Endodermal cell (in vitro differentiated cells): Measurements from ENCODE around the gene SAYSD1. TPM values are rescaled to one million over a fixed set of nuclear protein-coding genes. Genes with fewer than 3 reads are reported as not detected.

Experiments
- DNase-seq: peaks from one replicate; pipeline ENCODE4 v3.0.0-alpha.2; 2017
- H3K27ac ChIP-seq: 2 replicates; pipeline ENCODE4 v1.5.1; 2013; ENCODE audit warnings: mild to moderate bottlenecking, low read depth, low read length, moderate library complexity
- H3K27me3 ChIP-seq: 2 replicates; pipeline ENCODE4 v1.6.1; 2013; ENCODE audit warnings: mild to moderate bottlenecking, low read length, moderate library complexity; ENCODE audit not compliant: insufficient read depth, control insufficient read depth, poor library complexity, severe bottlenecking
- H3K36me3 ChIP-seq: 2 replicates; pipeline ENCODE4 v1.7.0; 2013; ENCODE audit warnings: mild to moderate bottlenecking, low read length, moderate library complexity; ENCODE audit not compliant: control insufficient read depth, insufficient read depth
- H3K4me1 ChIP-seq: one replicate; pipeline ENCODE4 v1.7.0; 2013; ENCODE audit warnings: low read length; ENCODE audit not compliant: control insufficient read depth, insufficient read depth
- H3K4me3 ChIP-seq: 2 replicates; pipeline ENCODE4 v1.5.1; 2013; ENCODE audit warnings: mild to moderate bottlenecking, low read length, moderate library complexity
- H3K9ac ChIP-seq: 2 replicates; pipeline ENCODE4 v1.6.1; 2013; ENCODE audit warnings: mild to moderate bottlenecking, low read length, moderate library complexity; ENCODE audit not compliant: poor library complexity, severe bottlenecking; ENCODE audit errors: extremely low read depth
- H3K9me3 ChIP-seq: 2 replicates; pipeline ENCODE4 v1.6.1; 2013; ENCODE audit warnings: mild to moderate bottlenecking, low read length, moderate library complexity; ENCODE audit not compliant: control insufficient read depth
- H3K27ac Mint-ChIP-seq: 2 replicates; pipeline ENCODE4 v1.8.0; 2020; ENCODE audit warnings: mixed read lengths
- H3K27me3 Mint-ChIP-seq: 2 replicates; pipeline ENCODE4 v1.8.0; 2021; ENCODE audit warnings: mild to moderate bottlenecking, mixed read lengths; ENCODE audit not compliant: insufficient read depth
- H3K36me3 Mint-ChIP-seq: 2 replicates; pipeline ENCODE4 v1.8.0; 2020; ENCODE audit warnings: low read depth, mixed read lengths
- H3K4me1 Mint-ChIP-seq: 2 replicates; pipeline ENCODE4 v1.8.0; 2020; ENCODE audit warnings: mixed read lengths
- H3K4me3 Mint-ChIP-seq: 2 replicates; pipeline ENCODE4 v1.8.0; 2020; ENCODE audit warnings: mild to moderate bottlenecking, moderate library complexity, mixed read lengths
- H3K9me3 Mint-ChIP-seq: 2 replicates; pipeline ENCODE4 v1.8.0; 2020; ENCODE audit warnings: mild to moderate bottlenecking, mixed read lengths
- CTCF ChIP-seq: fragments of 200-600 bp; sonication (generic); conservative IDR thresholded peaks from 2 replicates; pipeline ENCODE4 v1.5.0; 2021; ENCODE audit warnings: antibody characterized with exemption, mild to moderate bottlenecking
- WGBS, 2 experiments: methylation state at CpG; one replicate each; pipeline versions ENCODE4 v1.1.5 to v1.1.7; 2013; ENCODE audit warnings: missing lambda C conversion rate in 2 of 2, mixed read lengths in 1 of 2; ENCODE audit not compliant: insufficient coverage in 1 of 2, insufficient read length in 1 of 2; 5-methylcytosine and 5-hydroxymethylcytosine counted together
- total RNA-seq, 2 donors: library from RNA; stranded (reverse); fragmentation: NEBNext Ultra II Directional in 1 of 2; extraction: Animal tissue kit (Norgen Biotek cat#: 25700) in 1 of 2; gene quantifications; 2 replicates in 1 of 2; 3 replicates in 1 of 2; pipeline ENCODE4 v1.2.1, GENCODE V29; 2021

The SAYSD1 gene
- total RNA-seq, 2 donors from 2014 or later = 7.2 to 13.0 TPM

DNA sequence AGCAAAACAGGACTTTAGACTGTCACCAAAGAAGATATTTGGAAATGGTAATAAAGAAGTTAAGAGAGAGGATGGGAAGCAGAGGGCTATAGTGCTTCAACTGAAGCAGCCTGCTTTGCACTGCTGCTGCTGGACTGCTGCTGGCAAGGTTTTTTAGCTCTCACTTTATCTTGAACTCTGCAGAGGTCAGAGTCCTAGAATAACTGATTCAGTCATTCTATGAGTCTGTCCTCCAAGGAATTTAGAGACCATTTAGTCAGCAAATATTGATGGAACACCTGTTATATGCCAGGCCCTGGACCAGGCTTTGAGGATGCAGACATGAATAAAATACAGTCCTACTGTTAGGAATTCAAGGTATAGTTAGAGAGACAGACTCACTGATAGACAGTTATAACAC is 9.1 kb upstream of the SAYSD1 start:
- no peak for DNase-seq
- Mint-ChIP-seq H3K27ac (no peak overlapping the region), H3K4me3 (no peak overlapping the region), H3K4me1 (peaks cover 23% of the 10 kb centered on the region), H3K36me3 (no peaks in the 10 kb centered on the region), H3K9me3 (peaks cover 15% of the 10 kb centered on the region), H3K27me3 (peaks cover 30% of the 10 kb centered on the region)
- H3K4me1 ChIP-seq = peaks cover 6% of the 10 kb centered on the region
- H3K36me3 ChIP-seq = no peaks in the 10 kb centered on the region
- no peak overlapping the region for H3K9ac ChIP-seq
- no peak for TF ChIP-seq CTCF
- H3K27me3 ChIP-seq = peaks cover 48% of the 10 kb centered on the region
- H3K9me3 ChIP-seq = peaks cover 14% of the 10 kb centered on the region
- H3K4me3 ChIP-seq = no peak overlapping the region
- no peak overlapping the region for H3K27ac ChIP-seq

- Mint-ChIP-seq H3K36me3 (no peaks in the 10 kb centered on the region), H3K4me1 (peaks cover 29% of the 10 kb centered on the region), H3K4me3 (no peak overlapping the region), H3K9me3 (no peaks in the 10 kb centered on the region), H3K27me3 (peaks cover 64% of the 10 kb centered on the region), H3K27ac (no peak overlapping the region)
- WGBS, 2 experiments = 96 to 98% methylated on average over 3 to 4 of the region's 4 CpGs
- Histone ChIP-seq H3K4me3 (no peak overlapping the region), H3K4me1 (no peaks in the 10 kb centered on the region), H3K9ac (no peak overlapping the region), H3K27me3 (peaks cover 65% of the 10 kb centered on the region), H3K27ac (no peak overlapping the region), H3K36me3 (no peaks in the 10 kb centered on the region), H3K9me3 (peaks cover 9% of the 10 kb centered on the region)
- TF ChIP-seq CTCF = no peak
- DNase-seq = no peak
Measured at GRCh38 chr6:39118921-39119320, 3.9 kb upstream of the SAYSD1 start.

DNA sequence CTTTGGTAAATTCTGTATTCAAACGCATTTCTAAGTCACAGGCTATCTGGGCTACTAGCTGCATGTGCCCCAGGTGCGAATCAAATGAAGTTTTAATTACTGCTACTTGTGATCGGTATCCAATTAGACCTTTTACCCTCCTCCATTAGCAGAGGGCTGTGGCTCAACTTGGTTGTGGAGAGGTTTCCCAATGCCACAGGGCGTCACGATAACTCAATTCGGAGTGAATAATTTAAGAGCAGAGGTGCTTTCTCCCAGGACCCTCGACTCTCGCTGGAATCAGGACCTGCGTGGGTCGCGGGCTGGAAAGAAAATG is 640 bp downstream of the SAYSD1 start:
- Histone ChIP-seq H3K9ac (peak overlapping the region; percentile 44), H3K27ac (no peak overlapping the region), H3K36me3 (peaks cover 12% of the 10 kb centered on the region), H3K27me3 (peaks cover 35% of the 10 kb centered on the region), H3K4me3 (peak overlapping the region; percentile 90), H3K9me3 (peaks cover 5% of the 10 kb centered on the region), H3K4me1 (no peaks in the 10 kb centered on the region)
- Mint-ChIP-seq H3K4me3 (peak overlapping the region; percentile 71), H3K9me3 (no peaks in the 10 kb centered on the region), H3K4me1 (peaks cover 19% of the 10 kb centered on the region), H3K27me3 (peaks cover 37% of the 10 kb centered on the region), H3K36me3 (no peaks in the 10 kb centered on the region), H3K27ac (no peak overlapping the region)
- DNase-seq = no peak
- TF ChIP-seq CTCF = no peak
- WGBS, 2 experiments = 1% methylated on average over 8 to 11 of the region's 11 CpGs
